Measurements from ENCODE around the gene SPRED1.

The SPRED1 gene

GRCh38 chr15:38362355-38362754 is 109.7 kb downstream of the SPRED1 start:
- no peak for DNase-seq (ENCODE audit: low spot score)

GRCh38 chr15:38367476-38367875 is 114.8 kb downstream of the SPRED1 start:
- no peak for DNase-seq (ENCODE audit: low spot score)

- DNase-seq (ENCODE audit: low spot score) = no peak
Observed at GRCh38 chr15:38369936-38370478, 117.4 kb downstream of the SPRED1 start.

GRCh38 chr15:38373016-38373415 is 120.4 kb downstream of the SPRED1 start:
- DNase-seq (ENCODE audit: low spot score) = no peak

GRCh38 chr15:38374029-38374428 is 121.4 kb downstream of the SPRED1 start:
- no peak for DNase-seq (ENCODE audit: low spot score)

GRCh38 chr15:38374556-38374955 is 121.9 kb downstream of the SPRED1 start:
- DNase-seq (ENCODE audit: low spot score) = no peak

GRCh38 chr15:38376081-38376480 is 123.4 kb downstream of the SPRED1 start:
- DNase-seq (ENCODE audit: low spot score) = no peak

- DNase-seq (ENCODE audit: low spot score) = no peak
Observed at GRCh38 chr15:38377636-38378035, 125.0 kb downstream of the SPRED1 start.

- DNase-seq (ENCODE audit: low spot score) = no peak
Observed at GRCh38 chr15:38378161-38378560, 125.5 kb downstream of the SPRED1 start.

- DNase-seq (ENCODE audit: low spot score) = peak; percentile 78
Observed at GRCh38 chr15:38389924-38390542, 137.4 kb downstream of the SPRED1 start.

- no peak for DNase-seq (ENCODE audit: low spot score)
Observed at GRCh38 chr15:38391191-38391590, 138.6 kb downstream of the SPRED1 start.

GRCh38 chr15:38398134-38398533 is 145.5 kb downstream of the SPRED1 start:
- DNase-seq (ENCODE audit: low spot score) = no peak

GRCh38 chr15:38401106-38401505 is 148.5 kb downstream of the SPRED1 start:
- DNase-seq (ENCODE audit: low spot score) = no peak

GRCh38 chr15:38401701-38402100 is 149.1 kb downstream of the SPRED1 start:
- no peak for DNase-seq (ENCODE audit: low spot score)

GRCh38 chr15:38406436-38406835 is 153.8 kb downstream of the SPRED1 start:
- no peak for DNase-seq (ENCODE audit: low spot score)

All from iPS-NIHi11 (cell line).